Measurements from ENCODE around the gene ABCC1.

The ABCC1 gene

GRCh38 chr16:16118337-16118736 is 168.9 kb downstream of the ABCC1 start:
- Histone ChIP-seq H3K4me1 (ENCODE audit: insufficient read depth, low read length) (no peaks in the 10 kb centered on the region), H3K36me3 (ENCODE audit: insufficient read depth, low read length) (peaks cover 88% of the 10 kb centered on the region)
- no peak for DNase-seq

GRCh38 chr16:16120044-16120381 is 170.6 kb downstream of the ABCC1 start:
- H3K4me2 ChIP-seq (ENCODE audit: insufficient read depth, low read length): no peak overlapping the region
- H2AFZ ChIP-seq (ENCODE audit: low read depth, low read length): no peak overlapping the region
- TF ChIP-seq CTCF (IDR thresholded peaks at IDR 0.05; ENCODE audit: borderline replicate concordance, extremely low read depth, low read length, poor library complexity, severe bottlenecking) (no peak), EZH2 (IDR thresholded peaks at IDR 0.05; ENCODE audit: borderline replicate concordance, low read depth, low read length, severe bottlenecking) (no peak)
- H3K79me2 ChIP-seq (ENCODE audit: insufficient read depth, low read length): no peaks in the 10 kb centered on the region
- H4K20me1 ChIP-seq (ENCODE audit: insufficient read depth, low read length): no peaks in the 10 kb centered on the region
- peaks cover 17% of the 10 kb centered on the region for H3K9me3 ChIP-seq (ENCODE audit: insufficient read depth, low read length, severe bottlenecking)
- no peak overlapping the region for H3K27ac ChIP-seq (ENCODE audit: low read length)
- H3K4me3 ChIP-seq (ENCODE audit: low read depth in 1 of 2, low read length in 2 of 2): no peak overlapping the region
- H3K9ac ChIP-seq (ENCODE audit: low read depth, low read length): no peak overlapping the region
- H3K36me3 ChIP-seq (ENCODE audit: insufficient read depth, low read length): peaks cover 87% of the 10 kb centered on the region
- H3K27me3 ChIP-seq (ENCODE audit: insufficient read depth, low read length, poor library complexity): no peaks in the 10 kb centered on the region
- H3K4me1 ChIP-seq (ENCODE audit: insufficient read depth, low read length): no peaks in the 10 kb centered on the region
- no peak for DNase-seq
- ATAC-seq (ENCODE audit: insufficient read depth, low read depth): no peak

More at GRCh38 chr16:16118337-16118736, 168.9 kb downstream of the ABCC1 start:
- H3K9ac ChIP-seq (ENCODE audit: low read depth, low read length): no peak overlapping the region
- H3K27me3 ChIP-seq (ENCODE audit: insufficient read depth, low read length, poor library complexity): no peaks in the 10 kb centered on the region
- no peak overlapping the region for H2AFZ ChIP-seq (ENCODE audit: low read depth, low read length)
- no peak overlapping the region for H3K4me2 ChIP-seq (ENCODE audit: insufficient read depth, low read length)
- TF ChIP-seq EZH2 (IDR thresholded peaks at IDR 0.05; ENCODE audit: borderline replicate concordance, low read depth, low read length, severe bottlenecking): no peak
- no peak for TF ChIP-seq CTCF (IDR thresholded peaks at IDR 0.05; ENCODE audit: borderline replicate concordance, extremely low read depth, low read length, poor library complexity, severe bottlenecking)
- H3K27ac ChIP-seq (ENCODE audit: low read length): no peak overlapping the region
- peaks cover 10% of the 10 kb centered on the region for H3K9me3 ChIP-seq (ENCODE audit: insufficient read depth, low read length, severe bottlenecking)
- ATAC-seq (ENCODE audit: insufficient read depth, low read depth): no peak
- H4K20me1 ChIP-seq (ENCODE audit: insufficient read depth, low read length): no peaks in the 10 kb centered on the region
- no peaks in the 10 kb centered on the region for H3K79me2 ChIP-seq (ENCODE audit: insufficient read depth, low read length)
- no peak overlapping the region for H3K4me3 ChIP-seq (ENCODE audit: low read depth in 1 of 2, low read length in 2 of 2)

DNA sequence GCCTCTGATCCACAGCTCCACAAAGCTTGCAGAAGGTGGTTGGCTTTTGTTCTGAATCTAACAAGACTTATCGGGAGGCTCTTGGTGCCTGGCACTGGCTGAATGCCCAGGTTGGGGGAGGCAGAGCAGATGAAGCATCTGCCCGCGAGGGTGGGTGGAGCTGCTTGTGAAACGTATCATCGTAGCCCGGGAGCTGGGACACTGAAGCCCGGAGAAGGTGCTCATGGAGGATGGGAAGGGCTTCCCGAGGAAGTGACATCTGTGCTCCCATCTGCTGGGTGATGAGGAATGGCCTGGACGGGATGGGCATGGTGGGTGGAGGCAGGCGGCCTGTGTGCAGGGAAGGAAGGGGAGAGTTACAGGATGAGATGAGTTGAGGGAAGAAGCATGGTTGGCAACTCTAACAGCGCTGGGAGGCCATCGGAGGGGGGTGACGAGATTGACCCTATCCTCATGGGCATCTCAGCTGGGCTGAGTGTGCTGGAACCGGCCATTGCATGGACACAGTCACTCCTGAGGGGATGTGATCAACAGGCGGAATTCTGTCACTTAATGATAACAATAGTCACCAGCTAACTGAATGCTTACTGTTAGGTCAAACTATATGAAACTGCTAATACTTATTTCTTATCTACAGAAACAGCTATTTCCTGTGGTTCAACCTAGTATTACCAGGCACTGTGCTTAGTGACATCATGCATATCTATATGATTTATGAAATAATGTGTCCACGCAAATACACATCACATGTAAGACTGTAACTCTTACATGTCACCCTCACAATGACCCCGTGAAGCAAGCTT is 171.2 kb downstream of the ABCC1 start:
- ATAC-seq (ENCODE audit: insufficient read depth, low read depth) (no peak), DNase-seq (no peak)
- H3K27ac ChIP-seq (ENCODE audit: low read length): no peak overlapping the region
- H3K4me2 ChIP-seq (ENCODE audit: insufficient read depth, low read length): no peak overlapping the region
- TF ChIP-seq EZH2 (IDR thresholded peaks at IDR 0.05; ENCODE audit: borderline replicate concordance, low read depth, low read length, severe bottlenecking) (no peak), CTCF (IDR thresholded peaks at IDR 0.05; ENCODE audit: borderline replicate concordance, extremely low read depth, low read length, poor library complexity, severe bottlenecking) (no peak)
- H3K9me3 ChIP-seq (ENCODE audit: insufficient read depth, low read length, severe bottlenecking): peaks cover 18% of the 10 kb centered on the region
- no peaks in the 10 kb centered on the region for H4K20me1 ChIP-seq (ENCODE audit: insufficient read depth, low read length)
- no peak overlapping the region for H2AFZ ChIP-seq (ENCODE audit: low read depth, low read length)
- H3K36me3 ChIP-seq (ENCODE audit: insufficient read depth, low read length): peaks cover 85% of the 10 kb centered on the region
- no peaks in the 10 kb centered on the region for H3K79me2 ChIP-seq (ENCODE audit: insufficient read depth, low read length)
- H3K9ac ChIP-seq (ENCODE audit: low read depth, low read length): no peak overlapping the region
- no peak overlapping the region for H3K4me3 ChIP-seq (ENCODE audit: low read depth in 1 of 2, low read length in 2 of 2)
- H3K4me1 ChIP-seq (ENCODE audit: insufficient read depth, low read length): no peaks in the 10 kb centered on the region
- H3K27me3 ChIP-seq (ENCODE audit: insufficient read depth, low read length, poor library complexity): no peaks in the 10 kb centered on the region

Data from DND-41 (cell line).